HepG2 (cell line): ENCODE measurements around the gene CNOT2. TPM values are rescaled to one million over a fixed set of nuclear protein-coding genes. Genes with fewer than 3 reads are reported as not detected.

Experiments
- ATAC-seq: fragments of 200-7000 bp; cut with Tn5 transposase; 3 replicates; pipeline ENCODE4 v1.9.1; 2020; ENCODE audit warnings: mild to moderate bottlenecking, moderate library complexity
- BruUV-seq: library from RNA; stranded (reverse); fragments of 400-500 nt; replicated peaks from 2 replicates; lab custom pipeline; 2021; lab: Mats Ljungman, UMichigan
- CTCF ChIA-PET: fragments of 300-600 bp; formaldehyde crosslinking; extraction: SDS; loops from one replicate; lab custom pipeline; 2021; ENCODE audit warnings: low total read pairs, inconsistent platforms, low intra/inter-chr PET ratio; lab: Yijun Ruan, JAX
- POLR2A ChIA-PET: fragments of 350-600 bp; sonication (Branson Sonifier 250); formaldehyde crosslinking; loops from one replicate; lab custom pipeline; 2020; ENCODE audit warnings: antibody characterized with exemption, inconsistent platforms; lab: Yijun Ruan, JAX
- DNase-seq: peaks from one replicate; pipeline ENCODE4 v3.0.0-alpha.2; 2015; ENCODE audit warnings: low spot score
- FAIRE-seq: peaks from 3 replicates; lab custom pipeline; 2011; peaks lifted over from hg19 to GRCh38; lab: Jason Lieb, UNC
- H2AFZ ChIP-seq: one replicate; pipeline ENCODE4 v1.6.1; 2011; ENCODE audit warnings: low read length, inconsistent platforms
- H3K27ac ChIP-seq: fragments of 300-600 bp; 3 replicates; pipeline ENCODE4 v1.8.0; 2011; ENCODE audit warnings: mixed run types, mild to moderate bottlenecking, mixed read lengths, low read length, inconsistent platforms; ENCODE audit not compliant: insufficient read depth; ENCODE audit errors: extremely low read length
- H3K27me3 ChIP-seq, 2 experiments: fragments of 200-600 bp in 1 of 2; 2 replicates in 1 of 2; 3 replicates in 1 of 2; pipeline versions ENCODE4 v1.6.0 to v1.8.0; 2011; ENCODE audit warnings: low read length in 2 of 2, mild to moderate bottlenecking in 2 of 2, moderate library complexity in 2 of 2, inconsistent platforms in 1 of 2; ENCODE audit not compliant: insufficient read depth in 2 of 2, control insufficient read depth in 1 of 2
- H3K36me3 ChIP-seq, 2 experiments: fragments of 200-600 bp in 1 of 2; replicated peaks in 1 of 2; 2 replicates in 1 of 2; 3 replicates in 1 of 2; pipeline versions ENCODE4 v1.5.1 to v1.8.0; 2011; ENCODE audit warnings: low read length in 2 of 2, inconsistent platforms in 1 of 2; ENCODE audit not compliant: insufficient read depth in 2 of 2, control insufficient read depth in 1 of 2
- H3K4me1 ChIP-seq: 2 replicates; pipeline ENCODE4 v1.5.1; 2012; ENCODE audit warnings: low read length, inconsistent platforms; ENCODE audit not compliant: insufficient read depth
- H3K4me2 ChIP-seq: 2 replicates; pipeline ENCODE4 v1.6.0; 2011; ENCODE audit warnings: low read depth, low read length, inconsistent platforms
- H3K4me3 ChIP-seq, 3 experiments: fragments of 200-600 bp in 1 of 3; sonication (generic), shearing (Covaris generic) in 1 of 3; replicated peaks in 1 of 3; 2 replicates each; pipeline ENCODE4 v1.5.1; 2011 to 2016; ENCODE audit warnings: low read length in 3 of 3, inconsistent platforms in 2 of 3, low read depth in 2 of 3, mild to moderate bottlenecking in 2 of 3, control low read depth in 1 of 3, mixed read lengths in 1 of 3; ENCODE audit not compliant: insufficient read depth in 1 of 3
- H3K79me2 ChIP-seq: one replicate; pipeline ENCODE4 v1.6.1; 2011; ENCODE audit warnings: low read length, inconsistent platforms; ENCODE audit not compliant: insufficient read depth
- H3K9ac ChIP-seq: 2 replicates; pipeline ENCODE4 v1.6.0; 2011; ENCODE audit warnings: mild to moderate bottlenecking, low read depth, low read length, inconsistent platforms; ENCODE audit not compliant: insufficient read depth
- H3K9me3 ChIP-seq: 2 replicates; pipeline ENCODE4 v1.5.1; 2012; ENCODE audit warnings: mild to moderate bottlenecking, low read length
- H4K20me1 ChIP-seq: 2 replicates; pipeline ENCODE4 v1.6.0; 2011; ENCODE audit warnings: inconsistent platforms, mild to moderate bottlenecking, low read length, moderate library complexity; ENCODE audit not compliant: insufficient read depth
- CREM ChIP-seq, 2 experiments: sonication (generic) in 1 of 2; formaldehyde crosslinking in 1 of 2; IDR thresholded peaks; 2 replicates each; pipeline versions ENCODE4 v1.4.0 to v1.6.1; 2016 to 2020; ENCODE audit warnings: antibody characterized with exemption in 1 of 2, mild to moderate bottlenecking in 1 of 2, missing genetic modification reagents in 1 of 2
- CSRNP1 ChIP-seq: sonication (generic); formaldehyde crosslinking; IDR thresholded peaks from 2 replicates; pipeline ENCODE4 v1.8.1; 2023; ENCODE audit warnings: mild to moderate bottlenecking, missing genetic modification reagents
- FLYWCH1 ChIP-seq: sonication (generic); formaldehyde crosslinking; IDR thresholded peaks from 2 replicates; pipeline ENCODE4 v1.8.1; 2023; ENCODE audit warnings: mild to moderate bottlenecking, missing genetic modification reagents
- MYC ChIP-seq: sonication (generic); formaldehyde crosslinking; IDR thresholded peaks from 2 replicates; pipeline ENCODE4 v1.9.0; 2021; ENCODE audit warnings: missing genetic modification reagents, borderline replicate concordance
- SAP130 ChIP-seq: IDR thresholded peaks from 2 replicates; pipeline ENCODE4 v1.6.1; 2016; ENCODE audit warnings: low read depth
- ZNF264 ChIP-seq: sonication (generic); formaldehyde crosslinking; IDR thresholded peaks from 2 replicates; pipeline ENCODE4 v1.4.0; 2020; ENCODE audit warnings: missing genetic modification reagents
- ZNF614 ChIP-seq: IDR thresholded peaks from 2 replicates; pipeline ENCODE4 v1.6.1; 2018; ENCODE audit warnings: missing biosample characterization, missing genetic modification reagents, inconsistent platforms, borderline replicate concordance
- ZNF616 ChIP-seq: sonication (generic); formaldehyde crosslinking; IDR thresholded peaks from 2 replicates; pipeline ENCODE4 v1.5.0; 2020; ENCODE audit warnings: low read depth, mild to moderate bottlenecking, missing genetic modification reagents
- ZNF629 ChIP-seq: sonication (generic); formaldehyde crosslinking; conservative IDR thresholded peaks from 2 replicates; pipeline ENCODE4 v1.5.0; 2020; ENCODE audit warnings: missing genetic modification reagents
- ZNF788 ChIP-seq: sonication (generic); formaldehyde crosslinking; IDR thresholded peaks from 2 replicates; pipeline ENCODE4 v1.5.0; 2020; ENCODE audit warnings: mild to moderate bottlenecking, missing genetic modification reagents, borderline replicate concordance
- WGBS: methylation state at CpG from one replicate; pipeline ENCODE4 v1.1.6; 2017; ENCODE audit warnings: low lambda C conversion rate; 5-methylcytosine and 5-hydroxymethylcytosine counted together
- in situ Hi-C: cut with HindIII; loops from 2 replicates; pipeline ENCODE4 v1.10.0; 2017; ENCODE audit warnings: low pct_unique_long_range_greater_than_20kb; ENCODE audit not compliant: extremely low pct_ligation_motif_present
- intact Hi-C: fragments of 100-400 bp; cut with micrococcal nuclease; formaldehyde crosslinking; loops from one replicate; pipeline ENCODE4 v1.10.0; 2022; ENCODE audit not compliant: unreplicated experiment
- polyA plus RNA-seq, 8 experiments: library from polyadenylated mRNA; depleted of rRNA in 3 of 8; stranded (reverse) in 7 of 8; unstranded in 1 of 8; fragments of >200 nt; fragmentation: Illumina TruSeq in 4 of 8; extraction: Trizol in 4 of 8; gene quantifications; 2 replicates each; pipeline versions ENCODE4 v1.2.1 to v1.2.3, GENCODE V29; 2011 to 2016; ENCODE audit warnings: low read depth in 4 of 8, missing spikeins in 1 of 8, mixed read lengths in 1 of 8; ENCODE audit not compliant: insufficient read depth in 1 of 8
- total RNA-seq, 5 experiments: library from RNA; depleted of rRNA; stranded (reverse); fragments of >200 nt; fragmentation: Illumina TruSeq; extraction: Trizol; gene quantifications; 2 replicates each; pipeline ENCODE4 v1.2.3, GENCODE V29; 2016; ENCODE audit warnings: low read depth in 1 of 5

Gene CNOT2
- total and polyA plus RNA-seq, 2 of the 13 experiments (the other 11 are each of a cell fraction or from before 2014, with no cell fraction given), result 54.5 to 76.6 TPM

- ATAC-seq (no peak), FAIRE-seq (no peak), DNase-seq (no peak)
- no peak overlapping the region for H2AFZ ChIP-seq
- H3K9ac ChIP-seq, result no peak overlapping the region
- H3K4me3 ChIP-seq, result no peak overlapping the region
- H4K20me1 ChIP-seq, result peaks cover 4% of the 10 kb centered on the region; the same call in 1 of the 2 replicates
- intact Hi-C loops (no loop called here), in situ Hi-C loops (no loop called here)
- H3K27ac ChIP-seq, result no peak overlapping the region
- ChIA-PET POLR2A (no interaction called here), CTCF (no interaction called here)
- no TSS peak for BruUV-seq
- H3K4me1 ChIP-seq, result no peaks in the 10 kb centered on the region
- peaks cover 1 to 19% of the 10 kb centered on the region in 2 experiments; a peak in 3 of 5 replicates for H3K36me3 ChIP-seq
- TF ChIP-seq ZNF616 (CRISPR knock-in tag), result no peak
- no peak for TF ChIP-seq FLYWCH1 (CRISPR knock-in tag)
- TF ChIP-seq ZNF629 (CRISPR knock-in tag), result peak; percentile 80
- no peak overlapping the region for H3K4me2 ChIP-seq
- no peaks in the 10 kb centered on the region for H3K27me3 ChIP-seq
- H3K9me3 ChIP-seq, result no peaks in the 10 kb centered on the region
- peaks cover 10% of the 10 kb centered on the region for H3K79me2 ChIP-seq
Measured at GRCh38 chr12:70314145-70314544, 70.9 kb downstream of the CNOT2 start.

- no TSS peak for BruUV-seq
- FAIRE-seq (no peak), DNase-seq (no peak), ATAC-seq (no peak)
- intact Hi-C loops, result no loop called here
- WGBS, result 90% methylated on average over 3 of the region's 3 CpGs
- H3K4me3 ChIP-seq, result no peak overlapping the region
- no peak overlapping the region for H3K4me2 ChIP-seq
- H3K27ac ChIP-seq, result no peak overlapping the region
- no peaks in the 10 kb centered on the region for H3K9me3 ChIP-seq
- TF ChIP-seq SAP130 (CRISPR knock-in tag) (no peak), CSRNP1 (CRISPR knock-in tag) (no peak), ZNF788 (CRISPR knock-in tag) (no peak), MYC (no peak), ZNF614 (CRISPR knock-in tag) (no peak), CREM (IDR thresholded peaks at IDR 0.05) (no peak), CREM (CRISPR knock-in tag; IDR thresholded peaks at IDR 0.05) (no peak), ZNF264 (no peak)
- no peak overlapping the region for H2AFZ ChIP-seq
- H3K9ac ChIP-seq, result no peak overlapping the region
- ChIA-PET CTCF (no interaction called here), POLR2A (no interaction called here)
- in situ Hi-C loops, result no loop called here
- H3K4me1 ChIP-seq, result no peaks in the 10 kb centered on the region
- H4K20me1 ChIP-seq, result peaks cover 4% of the 10 kb centered on the region; the same call in 1 of the 2 replicates
- no peaks in the 10 kb centered on the region for H3K27me3 ChIP-seq
- H3K79me2 ChIP-seq, result peaks cover 6% of the 10 kb centered on the region
- H3K36me3 ChIP-seq, result peaks cover 0 to 23% of the 10 kb centered on the region in 2 experiments; a peak in 2 of 5 replicates
Measured at GRCh38 chr12:70317781-70318180, 74.5 kb downstream of the CNOT2 start.
